Right atrium auricular region (tissue), 2 donors: ENCODE measurements around the gene BNIP2. TPM values are rescaled to one million over a fixed set of nuclear protein-coding genes. Genes with fewer than 3 reads are reported as not detected.
"Not testable (repeated sequence)": the region's sequence is repeated elsewhere in the genome, so short reads cannot be mapped to it uniquely, and the experiment has no call there.

Experiments
- DNase-seq: peaks from one replicate; pipeline ENCODE4 v3.0.0-alpha.2; 2019; ENCODE audit warnings: low spot score
- H3K27ac ChIP-seq, 2 donors: fragments of 200-600 bp; sonication (generic); 1 replicate in 1 of 2; 2 replicates in 1 of 2; pipeline ENCODE4 v1.5.1; 2016 to 2019
- H3K27me3 ChIP-seq, 2 donors: fragments of 200-600 bp; sonication (generic); one replicate each; pipeline versions ENCODE4 v1.5.1 to v1.6.0; 2017 to 2019
- H3K36me3 ChIP-seq: fragments of 200-600 bp; sonication (generic); one replicate; pipeline ENCODE4 v1.5.1; 2016
- H3K4me1 ChIP-seq, 2 donors: fragments of 200-600 bp; sonication (generic); one replicate each; pipeline versions ENCODE4 v1.5.1 to v1.6.0; 2017 to 2019
- H3K4me3 ChIP-seq, 2 donors: fragments of 200-600 bp; sonication (generic); 1 replicate in 1 of 2; 2 replicates in 1 of 2; pipeline ENCODE4 v1.5.1; 2017 to 2019; ENCODE audit warnings: mild to moderate bottlenecking in 1 of 2, moderate library complexity in 1 of 2
- H3K9me3 ChIP-seq, 2 donors: fragments of 200-600 bp; sonication (generic); one replicate each; pipeline ENCODE4 v1.5.1; 2019
- CTCF ChIP-seq, 2 donors: fragments of 200-600 bp; sonication (generic); IDR thresholded peaks; one replicate each; pipeline ENCODE4 v1.5.1; 2019; ENCODE audit warnings: antibody characterized with exemption in 2 of 2
- total RNA-seq, 2 donors: library from RNA; depleted of rRNA; stranded (reverse); fragments of >200 nt; gene quantifications; one replicate each; pipeline ENCODE4 v1.1.0, GENCODE V29; 2016

BNIP2 gene
- total RNA-seq, 2 donors from 2014 or later: 93.7 to 148 TPM

GRCh38 chr15:59703979-59704796 is 15.1 kb upstream of the BNIP2 start:
- Histone ChIP-seq H3K4me3 (no peak overlapping the region), H3K36me3 (no peaks in the 10 kb centered on the region), H3K9me3 (peaks cover 0 to 11% of the 10 kb centered on the region in 2 donors), H3K27me3 (no peaks in the 10 kb centered on the region), H3K4me1 (no peaks in the 10 kb centered on the region), H3K27ac (no peak overlapping the region)
- no peak for TF ChIP-seq CTCF (IDR thresholded peaks at IDR 0.05)
- no peak for DNase-seq

GRCh38 chr15:59702351-59702750 is 13.2 kb upstream of the BNIP2 start:
- Histone ChIP-seq H3K9me3 (peaks cover 0 to 2% of the 10 kb centered on the region in 2 donors), H3K36me3 (no peaks in the 10 kb centered on the region), H3K4me1 (no peaks in the 10 kb centered on the region), H3K27ac (no peak overlapping the region), H3K4me3 (no peak overlapping the region), H3K27me3 (no peaks in the 10 kb centered on the region)
- TF ChIP-seq CTCF (IDR thresholded peaks at IDR 0.05): no peak
- no peak for DNase-seq

- H3K4me3 ChIP-seq: no peak overlapping the region
- H3K4me1 ChIP-seq: no peaks in the 10 kb centered on the region
- H3K36me3 ChIP-seq: no peaks in the 10 kb centered on the region
- H3K9me3 ChIP-seq: no peaks in the 10 kb centered on the region
- no peak for DNase-seq
- H3K27me3 ChIP-seq: no peaks in the 10 kb centered on the region
- no peak for TF ChIP-seq CTCF (IDR thresholded peaks at IDR 0.05)
- H3K27ac ChIP-seq: no peak overlapping the region
Observed at GRCh38 chr15:59701880-59702279, 12.8 kb upstream of the BNIP2 start.

- no peaks in the 10 kb centered on the region for H3K27me3 ChIP-seq
- H3K4me1 ChIP-seq: no peaks in the 10 kb centered on the region
- no peak overlapping the region for H3K4me3 ChIP-seq
- H3K36me3 ChIP-seq: no peaks in the 10 kb centered on the region
- no peaks in the 10 kb centered on the region for H3K9me3 ChIP-seq
- no peak for TF ChIP-seq CTCF (IDR thresholded peaks at IDR 0.05)
- H3K27ac ChIP-seq: no peak overlapping the region
- DNase-seq: no peak
Observed at GRCh38 chr15:59699810-59700431, 10.8 kb upstream of the BNIP2 start.

GRCh38 chr15:59698065-59698464 is 8.9 kb upstream of the BNIP2 start:
- H3K27me3 ChIP-seq, H3K4me3 ChIP-seq, H3K9me3 ChIP-seq, H3K27ac ChIP-seq, DNase-seq, H3K36me3 ChIP-seq, H3K4me1 ChIP-seq: not testable (repeated sequence)

GRCh38 chr15:59696332-59696731 is 7.2 kb upstream of the BNIP2 start:
- Histone ChIP-seq H3K36me3 (no peaks in the 10 kb centered on the region), H3K4me3 (no peak overlapping the region), H3K4me1 (no peaks in the 10 kb centered on the region), H3K9me3 (no peaks in the 10 kb centered on the region), H3K27ac (no peak overlapping the region), H3K27me3 (no peaks in the 10 kb centered on the region)
- DNase-seq: no peak
- TF ChIP-seq CTCF (IDR thresholded peaks at IDR 0.05): no peak
